ENCODE data around the gene LHX4. TPM values are rescaled to one million over a fixed set of nuclear protein-coding genes. Genes with fewer than 3 reads are reported as not detected.
A peak's percentile ranks its signal among the peaks of the same experiment; 100 is the strongest.

Gene LHX4
- total and polyA plus RNA-seq, 10 donors: 0.02 to 2.0 (median 0.03) TPM; not detected in 5

GRCh38 chr1:180233191-180234011 lies 3.3 kb downstream of the LHX4 start:
- H3K4me1 ChIP-seq: peaks cover 44 to 86% (median 73%) of the 10 kb centered on the region in 6 donors
- H3K36me3 ChIP-seq: no peaks in the 10 kb centered on the region
- peak overlapping the region in 1 of 8 donors; percentile 33 for H3K4me3 ChIP-seq
- no peaks in the 10 kb centered on the region for H3K9me3 ChIP-seq
- no peak overlapping the region for H3K27ac ChIP-seq
- no peak for DNase-seq
- intact Hi-C loops (cut with DNase I; ENCODE audit: low total_unique reads): no loop called here
- TF ChIP-seq CTCF (IDR thresholded peaks at IDR 0.05 in 8 of 11, conservative IDR thresholded peaks at IDR 0.05 in 3 of 11) (no peak), POLR2AphosphoS5 (IDR thresholded peaks at IDR 0.05) (no peak), POLR2A (IDR thresholded peaks at IDR 0.05) (no peak)
- H3K27me3 ChIP-seq (replicated peaks in 1 of 7): peaks cover 11 to 100% (median 99%) of the 10 kb centered on the region in 7 donors
- WGBS, 5 donors: 4 to 8% (median 5%) methylated on average over 46 to 71 of the region's 71 CpGs

GRCh38 chr1:180234369-180235076 lies 4.5 kb downstream of the LHX4 start:
- Histone ChIP-seq H3K4me3 (peak overlapping the region in 5 of 8 donors; percentile 12 to 51 (median 16)), H3K4me1 (peaks cover 38 to 75% (median 62%) of the 10 kb centered on the region in 6 donors), H3K27me3 (replicated peaks in 1 of 7) (peaks cover 11 to 100% (median 99%) of the 10 kb centered on the region in 7 donors), H3K9me3 (no peaks in the 10 kb centered on the region), H3K36me3 (no peaks in the 10 kb centered on the region), H3K27ac (no peak overlapping the region)
- intact Hi-C loops (cut with DNase I; ENCODE audit: low total_unique reads): no loop called here
- WGBS, 5 donors: 3% methylated on average over 41 to 51 of the region's 51 CpGs
- DNase-seq: no peak
- TF ChIP-seq POLR2A (IDR thresholded peaks at IDR 0.05) (no peak), CTCF (IDR thresholded peaks at IDR 0.05 in 8 of 11, conservative IDR thresholded peaks at IDR 0.05 in 3 of 11) (no peak), POLR2AphosphoS5 (IDR thresholded peaks at IDR 0.05) (no peak)

- Histone ChIP-seq H3K36me3 (no peaks in the 10 kb centered on the region), H3K27ac (no peak overlapping the region), H3K4me3 (peak overlapping the region in 6 of 8 donors; percentile 3 to 51 (median 14)), H3K4me1 (peaks cover 38 to 71% (median 58%) of the 10 kb centered on the region in 6 donors), H3K27me3 (replicated peaks in 1 of 7) (peaks cover 11 to 100% (median 100%) of the 10 kb centered on the region in 7 donors), H3K9me3 (no peaks in the 10 kb centered on the region)
- no peak for DNase-seq
- intact Hi-C loops (cut with DNase I; ENCODE audit: low total_unique reads): no loop called here
- WGBS, 5 donors: 3 to 4% (median 3%) methylated on average over 20 to 30 of the region's 30 CpGs
- TF ChIP-seq CTCF (IDR thresholded peaks at IDR 0.05 in 8 of 11, conservative IDR thresholded peaks at IDR 0.05 in 3 of 11): no peak
- TF ChIP-seq POLR2AphosphoS5 (IDR thresholded peaks at IDR 0.05): no peak
- TF ChIP-seq POLR2A (IDR thresholded peaks at IDR 0.05): no peak
Observed at GRCh38 chr1:180235077-180235501, 5.0 kb downstream of the LHX4 start.
